Uterus (tissue), 2 donors: ENCODE data around the gene CTIF.

Source experiments
- CTCF ChIP-seq, 4 experiments: fragments of 200-600 bp in 2 of 4; fragments of 450-650 bp in 2 of 4; sonication (generic) in 2 of 4; IDR thresholded peaks; one replicate each; pipeline ENCODE4 v1.5.1; 2016 to 2019; ENCODE audit warnings: antibody characterized with exemption in 4 of 4, mild to moderate bottlenecking in 2 of 4, moderate library complexity in 1 of 4
- POLR2A ChIP-seq, 2 donors: fragments of 450-650 bp; IDR thresholded peaks; one replicate each; pipeline ENCODE4 v1.6.1; 2016; ENCODE audit warnings: antibody characterized with exemption in 2 of 2, mild to moderate bottlenecking in 1 of 2, moderate library complexity in 1 of 2

GRCh38 chr18:48715711-48716361 is 177.0 kb downstream of the CTIF start:
- no peak for TF ChIP-seq CTCF (IDR thresholded peaks at IDR 0.05)
- TF ChIP-seq POLR2A (IDR thresholded peaks at IDR 0.05), result no peak
